SH-SY5Y (cell line): Measurements from ENCODE around the gene TAF7.

ENCODE experiments used
- GATA2 ChIP-seq: IDR thresholded peaks from 2 replicates; pipeline ENCODE4 v1.6.1; 2011; ENCODE audit warnings: mild to moderate bottlenecking, low read depth, low read length
- GATA3 ChIP-seq: IDR thresholded peaks from 2 replicates; pipeline ENCODE4 v1.6.1; 2011; ENCODE audit warnings: low read depth, mild to moderate bottlenecking, low read length, moderate library complexity

GRCh38 chr5:141363952-141364660 is 43.5 kb upstream of the TAF7 start, which contains the start of gene PCDHGA5:
- TF ChIP-seq GATA3, result no peak
- TF ChIP-seq GATA2, result no peak
